GM12864 (cell line): ENCODE measurements around the gene CERS6.
"Not testable (repeated sequence)": the region's sequence is repeated elsewhere in the genome, so short reads cannot be mapped to it uniquely, and the experiment has no call there.

Experiments used
- DNase-seq: peaks from one replicate; pipeline ENCODE4 v3.0.0-alpha.2; 2011; ENCODE audit warnings: low read depth
- H3K4me3 ChIP-seq: 2 replicates; pipeline ENCODE4 v1.5.1; 2011; ENCODE audit warnings: mild to moderate bottlenecking, low read depth, low read length, control low read depth
- CTCF ChIP-seq: IDR thresholded peaks from 2 replicates; pipeline ENCODE4 v1.5.1; 2011; ENCODE audit warnings: low read depth, mild to moderate bottlenecking, moderate library complexity, low read length, control low read depth, inconsistent platforms; ENCODE audit errors: missing control alignments

The CERS6 gene

DNA sequence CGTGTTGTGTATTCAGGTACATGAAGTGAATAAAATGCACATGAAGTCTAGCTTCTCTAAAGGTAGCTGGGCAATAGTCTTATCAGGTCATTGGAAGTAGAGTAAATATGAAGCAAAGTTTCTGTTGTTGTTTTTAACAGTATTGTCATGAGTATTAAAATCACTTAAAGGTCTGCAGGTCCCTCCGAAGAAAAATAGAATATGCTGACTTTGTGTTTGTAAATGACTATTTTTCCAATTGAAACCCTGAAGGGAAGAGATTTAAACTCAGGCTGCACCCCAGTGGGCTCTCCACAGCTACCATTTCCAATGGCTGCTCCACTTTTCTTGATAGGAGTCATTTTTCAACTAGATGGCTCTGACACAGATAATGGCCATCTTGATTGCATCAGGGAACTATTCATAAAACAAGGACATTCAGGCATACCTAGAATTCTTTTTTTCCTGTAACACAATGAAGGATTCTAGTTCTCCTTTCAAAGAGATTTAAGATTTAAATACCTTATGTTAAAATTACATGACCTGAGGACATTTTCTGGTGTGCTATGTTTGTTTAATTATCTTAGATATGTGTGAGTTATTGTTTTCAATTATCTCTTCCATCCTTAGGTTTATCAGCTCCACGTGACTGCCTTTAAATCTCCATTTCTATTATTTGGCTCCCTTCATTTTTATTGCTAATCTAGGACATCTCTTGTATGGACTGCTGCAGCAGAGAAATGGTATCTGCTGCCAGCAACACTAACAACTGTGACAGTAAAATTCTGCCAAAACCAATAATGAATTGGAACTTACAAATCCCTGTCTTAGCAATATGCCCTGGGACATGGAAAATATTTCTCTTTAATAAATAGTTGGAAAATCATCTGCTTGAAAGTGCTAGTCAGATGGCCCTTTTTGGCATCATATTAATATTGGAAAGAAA lies 197.2 kb downstream of the CERS6 start:
- no peak for TF ChIP-seq CTCF
- no peak for DNase-seq
- no peak overlapping the region for H3K4me3 ChIP-seq

DNA sequence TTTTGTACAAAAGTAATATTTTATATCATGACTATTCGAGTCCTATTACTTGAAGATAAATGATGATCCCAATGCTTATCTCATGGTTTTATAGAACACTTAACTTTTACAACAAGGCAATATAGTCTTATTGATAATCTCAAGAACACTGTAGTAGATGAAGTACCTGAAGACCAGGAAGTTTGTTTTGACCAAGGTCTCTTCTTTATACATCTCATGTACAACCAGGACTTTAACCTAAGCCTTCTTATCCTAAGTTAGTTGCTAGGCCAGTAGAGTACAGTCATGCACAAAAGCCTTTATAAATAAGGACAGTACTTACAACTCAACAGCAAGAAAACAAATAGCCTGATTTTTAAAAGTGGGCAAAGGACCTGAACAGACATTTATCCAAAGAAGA lies 198.6 kb downstream of the CERS6 start:
- no peak overlapping the region for H3K4me3 ChIP-seq
- TF ChIP-seq CTCF, result no peak

DNA sequence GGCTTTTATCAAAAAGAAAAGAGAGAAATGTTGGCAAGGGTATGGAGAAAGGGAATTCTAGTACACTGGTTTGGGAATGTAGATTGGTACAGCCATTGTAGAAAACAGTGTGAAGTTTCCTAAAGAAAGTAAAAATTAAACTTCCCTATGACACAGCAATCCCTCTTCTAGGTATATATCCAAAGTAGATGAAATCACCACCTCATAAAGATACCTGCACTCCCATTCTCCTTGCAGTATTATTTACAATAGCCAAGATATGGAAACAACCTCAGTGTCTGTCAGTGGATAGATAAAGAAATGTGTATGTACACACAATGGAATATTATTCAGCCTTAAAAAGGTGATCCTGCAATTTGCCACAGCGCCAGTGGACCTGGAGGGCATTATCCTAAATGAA lies 199.1 kb downstream of the CERS6 start:
- no peak overlapping the region for H3K4me3 ChIP-seq
- no peak for TF ChIP-seq CTCF
- DNase-seq, result no peak

More for the DNA sequence above, 198.6 kb downstream of the CERS6 start:
- no peak for DNase-seq

GRCh38 chr2:168657378-168657777 lies 201.3 kb downstream of the CERS6 start:
- H3K4me3 ChIP-seq, DNase-seq: not testable (repeated sequence)

DNA sequence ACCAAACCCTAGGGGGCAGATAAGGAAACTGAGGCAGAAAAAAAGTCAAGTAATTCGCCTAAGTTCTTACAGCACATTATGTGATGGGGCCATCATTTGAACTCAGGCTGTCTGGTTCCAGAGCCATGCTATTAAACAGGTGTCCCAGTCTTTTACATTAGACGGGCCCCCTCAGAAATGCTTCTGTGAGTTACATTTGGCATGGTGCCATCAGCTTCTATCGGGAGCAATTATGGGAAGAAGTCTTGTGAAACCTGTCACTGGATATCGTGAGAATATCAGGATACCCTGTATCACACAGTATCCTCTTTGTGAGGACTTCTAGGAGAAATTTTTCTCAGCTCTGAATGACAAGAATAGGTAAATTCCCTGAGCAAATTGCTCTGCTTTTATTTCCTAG lies 202.6 kb downstream of the CERS6 start:
- no peak overlapping the region for H3K4me3 ChIP-seq
- no peak for TF ChIP-seq CTCF
- no peak for DNase-seq

GRCh38 chr2:168660870-168661862 lies 205.1 kb downstream of the CERS6 start:
- no peak overlapping the region for H3K4me3 ChIP-seq
- DNase-seq, result no peak
- no peak for TF ChIP-seq CTCF

DNA sequence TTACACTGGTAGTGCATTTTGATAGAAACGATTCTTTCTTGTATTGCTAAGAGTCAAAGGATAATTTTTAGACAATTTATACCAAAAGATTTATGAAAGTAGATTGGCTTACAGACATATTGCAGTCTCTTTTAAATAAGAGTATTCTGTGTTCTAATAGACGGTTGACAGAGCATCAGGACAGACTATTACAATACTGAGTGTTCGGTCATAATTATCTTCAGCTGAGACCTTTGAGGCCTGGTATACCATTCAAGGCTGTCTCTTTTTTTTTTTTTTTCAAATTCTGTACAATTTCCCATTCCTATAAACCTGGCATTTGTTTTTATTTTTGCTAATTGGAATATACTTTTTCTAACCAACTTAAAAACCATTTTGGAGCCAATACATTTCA lies 205.8 kb downstream of the CERS6 start:
- no peak for TF ChIP-seq CTCF
- H3K4me3 ChIP-seq, result no peak overlapping the region
- no peak for DNase-seq
